GDM1 (cell line): ENCODE measurements around the gene TXNRD2.
"Not testable (repeated sequence)": the region's sequence is repeated elsewhere in the genome, so short reads cannot be mapped to it uniquely, and the experiment has no call there.

Experiments used
- DNase-seq: peaks from one replicate; lab custom pipeline; 2025; lab: John Stamatoyannopoulos, UW

The TXNRD2 gene

DNA sequence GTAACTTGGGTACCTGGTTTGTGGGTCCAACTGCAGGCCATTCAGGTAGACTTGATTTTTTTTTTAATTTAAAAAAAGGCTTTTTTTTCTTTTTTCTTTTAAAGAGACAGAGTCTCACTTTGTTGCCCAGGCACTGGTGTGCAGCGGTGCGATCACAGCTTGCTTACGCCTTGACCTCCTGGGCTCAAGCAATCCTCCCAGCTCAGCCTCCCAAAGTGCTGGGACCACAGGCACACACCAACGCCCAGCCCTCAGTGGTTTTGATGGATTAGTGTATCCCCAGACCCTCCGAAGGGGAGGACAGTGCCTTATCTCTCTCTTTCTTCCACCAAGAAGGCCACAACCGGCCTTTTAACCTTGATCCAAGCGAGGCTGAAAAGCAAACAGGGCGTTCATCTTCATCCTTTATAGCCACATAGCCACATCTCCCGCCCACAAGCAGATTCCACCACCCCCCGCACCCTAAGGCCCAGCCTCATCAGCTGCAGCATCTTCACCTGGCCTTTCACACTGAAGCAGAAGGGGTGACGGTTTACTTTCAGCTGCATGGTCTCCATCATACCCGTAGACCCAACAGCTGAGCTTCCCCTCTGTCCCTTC is 17.6 kb downstream of the TXNRD2 start:
- no peak for DNase-seq

DNA sequence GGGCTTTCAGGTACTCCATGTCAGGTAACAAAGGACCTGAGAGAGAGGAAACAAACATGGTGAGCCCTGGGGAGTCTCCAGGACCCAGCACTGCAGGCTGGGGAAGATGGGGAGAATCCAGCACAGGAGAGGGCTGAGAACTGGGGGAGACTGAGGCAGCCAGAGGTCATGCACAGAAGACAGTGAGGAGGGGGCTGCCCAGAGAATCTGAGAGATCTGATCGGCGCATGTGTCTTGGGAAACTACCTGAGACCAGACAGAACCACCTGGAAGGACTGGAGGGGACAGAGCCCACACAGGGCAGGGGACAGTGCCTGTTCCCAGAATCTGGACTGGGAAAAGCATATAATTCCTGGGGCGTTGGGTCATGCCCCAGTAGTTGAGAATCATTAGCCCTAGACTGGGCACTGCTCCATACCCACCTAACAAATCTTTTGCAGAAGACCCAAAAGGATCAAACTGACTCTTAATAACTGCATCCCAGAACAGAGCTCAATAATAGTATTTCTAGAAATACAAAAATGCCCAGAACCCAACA is 20.0 kb downstream of the TXNRD2 start:
- no peak for DNase-seq

DNA sequence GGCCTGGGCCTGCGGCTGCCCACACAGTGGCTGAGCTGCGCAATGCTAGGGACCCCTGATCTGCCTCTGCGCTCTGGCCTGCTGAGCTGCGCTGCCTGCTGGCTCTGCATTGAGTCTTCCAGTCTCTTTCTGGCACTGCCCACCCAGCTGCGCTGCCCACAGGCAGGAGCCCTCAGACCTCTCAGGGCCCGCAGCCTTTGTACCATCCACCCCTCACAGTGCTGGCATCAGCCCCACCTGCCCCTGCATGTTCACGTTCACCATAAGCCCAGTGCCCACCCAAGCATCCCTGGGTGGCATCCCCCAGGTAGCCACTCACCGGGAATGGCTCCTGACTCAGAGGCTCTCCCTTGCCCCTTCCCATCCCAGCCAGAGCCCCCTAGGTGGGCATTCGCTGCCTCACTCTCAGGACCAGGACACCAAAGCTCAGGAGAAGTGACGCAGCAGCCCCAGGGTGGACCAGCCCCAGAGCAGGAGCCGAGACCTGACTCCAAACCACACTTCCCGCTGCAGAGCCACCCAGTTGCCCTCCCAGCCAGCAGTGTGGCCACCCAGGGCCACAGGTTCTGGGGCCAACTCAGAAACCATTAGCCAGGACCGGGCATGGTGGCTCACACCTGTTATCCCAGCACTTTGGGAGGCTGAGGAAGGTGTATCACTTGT is 21.8 kb downstream of the TXNRD2 start:
- no peak for DNase-seq

GRCh38 chr22:19918332-19919106 is 23.1 kb downstream of the TXNRD2 start:
- no peak for DNase-seq

- no peak for DNase-seq
Measured at GRCh38 chr22:19917389-19918138, 24.1 kb downstream of the TXNRD2 start.

- DNase-seq: no peak
Measured at GRCh38 chr22:19916941-19917340, 24.7 kb downstream of the TXNRD2 start.

DNA sequence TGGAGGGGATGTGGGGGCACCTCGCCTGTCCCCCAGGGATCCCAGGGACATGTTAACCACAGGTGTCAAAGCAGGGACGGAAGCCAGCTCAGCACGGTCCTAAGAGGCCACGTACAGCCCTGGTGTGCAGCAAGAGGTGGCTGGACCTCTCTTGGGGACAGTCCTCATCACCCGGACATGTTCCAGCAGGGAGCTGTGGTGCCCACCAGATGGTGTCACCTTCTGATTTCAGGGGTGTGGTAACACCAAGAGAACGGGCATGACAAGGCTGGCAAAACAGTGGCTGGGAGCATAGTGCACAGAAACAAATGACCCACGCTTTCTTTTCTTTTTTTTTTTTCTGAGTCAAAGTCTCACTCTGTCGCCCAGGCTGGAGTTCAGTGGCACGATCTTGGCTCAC is 25.6 kb downstream of the TXNRD2 start:
- no peak for DNase-seq

GRCh38 chr22:19915287-19915954 is 26.2 kb downstream of the TXNRD2 start:
- DNase-seq: no peak

- DNase-seq: no peak
Measured at GRCh38 chr22:19914201-19914943, 27.2 kb downstream of the TXNRD2 start.

DNA sequence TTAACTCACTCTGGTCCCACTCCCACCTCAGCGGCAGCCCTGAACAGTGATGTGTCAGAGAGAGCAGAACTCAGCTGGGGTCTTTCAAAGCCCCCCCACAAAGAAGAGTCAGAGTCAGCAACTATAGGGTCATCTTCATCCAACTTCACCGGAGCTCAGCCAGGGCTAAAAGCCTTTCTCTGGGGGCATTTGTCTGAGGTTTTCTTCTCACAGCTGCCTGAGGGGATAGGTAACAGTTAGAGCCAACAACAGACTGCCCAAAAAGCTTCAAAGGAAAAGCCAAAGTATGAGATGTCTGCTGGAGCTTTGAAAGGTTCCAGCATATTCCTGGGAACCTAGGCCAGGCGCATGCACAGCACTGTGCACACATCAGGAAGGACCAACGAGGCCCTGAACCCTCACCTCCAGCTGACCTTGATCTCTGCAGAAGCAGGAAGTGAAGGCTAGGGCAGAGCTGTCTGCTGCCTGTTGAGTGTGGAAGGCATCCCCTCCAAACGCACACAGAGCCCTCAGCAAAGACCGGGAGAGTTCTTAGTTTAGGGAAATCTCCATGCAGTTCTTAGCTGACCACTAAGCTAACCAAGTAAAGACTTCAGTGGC is 28.2 kb downstream of the TXNRD2 start:
- DNase-seq: no peak

DNA sequence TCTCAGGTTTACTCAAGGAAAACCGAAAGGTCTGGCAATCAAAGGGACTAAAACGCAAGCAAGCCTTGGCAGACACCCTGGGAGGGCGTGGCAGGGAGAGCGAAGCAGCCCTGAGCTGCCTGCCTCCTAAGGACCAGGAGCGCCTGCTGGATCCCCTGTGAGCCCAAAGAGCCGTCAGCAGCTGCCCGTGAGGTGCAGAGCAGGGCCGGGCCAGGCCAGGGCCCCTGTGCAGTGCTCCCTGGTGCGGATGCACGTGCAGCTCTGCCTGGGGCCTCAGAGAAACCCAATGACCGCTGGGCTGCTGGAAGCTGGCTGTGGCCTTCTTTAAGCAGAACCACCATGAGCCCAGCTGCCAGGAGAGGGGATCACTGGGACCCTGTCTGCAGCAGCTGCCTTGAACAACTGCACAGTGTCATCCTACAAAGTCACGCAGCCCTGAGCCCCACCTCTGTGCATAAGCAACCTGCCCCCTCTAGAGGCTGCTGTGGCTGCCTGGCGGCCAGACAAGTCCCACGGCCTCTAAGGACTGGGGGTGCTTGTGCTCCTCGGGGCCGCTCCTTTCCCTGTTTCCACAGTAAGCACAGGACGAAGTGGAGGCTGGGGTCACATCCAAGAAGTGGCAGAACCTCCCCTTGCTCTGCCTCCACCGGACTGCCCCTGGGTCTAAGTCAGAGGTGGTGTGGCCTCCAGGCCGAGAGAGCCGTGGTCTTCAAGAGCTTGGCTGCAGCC is 29.2 kb downstream of the TXNRD2 start:
- DNase-seq: no peak

DNA sequence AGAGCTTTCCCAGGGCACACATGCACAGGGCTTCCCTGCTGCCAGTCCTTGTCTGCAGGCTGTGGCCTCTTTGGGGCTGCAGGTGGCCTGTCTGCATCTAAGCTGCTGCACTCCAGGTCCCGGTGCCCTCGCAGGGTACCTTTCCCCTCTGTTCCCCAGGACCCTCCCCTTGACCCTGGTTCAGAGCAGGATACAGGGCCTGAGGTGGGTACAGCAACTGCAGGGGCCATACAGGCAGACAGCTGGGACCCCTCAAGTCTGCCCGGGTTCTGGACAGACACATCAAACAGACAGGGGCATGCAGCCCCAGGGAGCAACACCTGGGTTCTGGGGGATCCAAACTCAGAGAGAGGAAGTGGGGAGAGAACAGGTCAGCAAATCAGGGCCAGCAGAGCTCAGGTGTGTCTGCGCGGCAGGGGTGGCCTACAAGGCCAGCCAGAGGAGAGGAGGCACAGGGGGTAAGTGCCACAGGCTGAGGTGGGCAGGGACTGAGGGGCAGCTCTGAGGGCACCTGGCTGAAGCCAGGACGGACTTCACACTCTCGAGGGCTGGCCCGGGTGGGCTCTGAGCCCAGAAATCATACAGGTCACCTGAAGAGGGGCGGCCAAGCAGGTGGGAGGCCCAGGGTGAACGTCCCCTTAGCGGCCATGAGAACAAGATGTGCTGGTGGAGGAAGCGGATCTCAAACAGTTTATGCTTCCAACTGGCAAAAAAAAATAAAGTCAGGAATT is 29.9 kb downstream of the TXNRD2 start:
- no peak for DNase-seq

- no peak for DNase-seq
Measured at GRCh38 chr22:19910180-19910744, 31.4 kb downstream of the TXNRD2 start.

GRCh38 chr22:19909350-19910179 is 32.1 kb downstream of the TXNRD2 start:
- DNase-seq: peak; percentile 24

DNA sequence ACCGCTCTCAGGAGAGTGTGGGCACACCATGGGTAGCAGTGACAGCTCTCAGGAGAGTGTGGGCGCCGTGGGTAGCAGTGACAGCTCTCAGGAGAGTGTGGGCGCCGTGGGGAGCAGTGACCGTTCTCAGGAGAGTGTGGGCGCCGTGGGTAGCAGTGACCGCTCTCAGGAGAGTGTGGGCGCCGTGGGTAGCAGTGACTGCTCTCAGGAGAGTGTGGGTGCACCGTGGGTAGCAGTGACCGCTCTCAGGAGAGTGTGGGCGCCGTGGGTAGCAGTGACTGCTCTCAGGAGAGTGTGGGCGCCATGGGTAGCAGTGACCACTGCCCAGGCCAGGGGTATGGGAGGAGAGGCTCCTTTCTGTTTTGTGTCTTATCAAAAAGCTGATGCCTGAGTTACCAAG is 33.7 kb downstream of the TXNRD2 start:
- not testable (repeated sequence) for DNase-seq

DNA sequence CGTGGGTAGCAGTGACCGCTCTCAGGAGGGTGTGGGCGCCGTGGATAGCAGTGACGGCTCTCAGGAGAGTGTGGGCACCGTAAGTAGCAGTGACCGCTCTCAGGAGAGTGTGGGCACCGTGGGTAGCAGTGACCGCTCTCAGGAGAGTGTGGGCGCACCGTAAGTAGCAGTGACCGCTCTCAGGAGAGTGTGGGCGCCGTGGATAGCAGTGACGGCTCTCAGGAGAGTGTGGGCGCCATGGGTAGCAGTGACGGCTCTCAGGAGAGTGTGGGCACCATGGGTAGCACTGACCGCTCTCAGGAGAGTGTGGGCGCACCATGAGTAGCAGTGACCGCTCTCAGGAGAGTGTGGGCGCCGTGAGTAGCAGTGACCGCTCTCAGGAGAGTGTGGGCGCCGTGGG is 34.8 kb downstream of the TXNRD2 start:
- DNase-seq: not testable (repeated sequence)

- DNase-seq: no peak
Measured at GRCh38 chr22:19905347-19906276, 36.0 kb downstream of the TXNRD2 start.
